K562 (cell line): ENCODE measurements around the gene GOLPH3. TPM values are rescaled to one million over a fixed set of nuclear protein-coding genes. Genes with fewer than 3 reads are reported as not detected.

Source experiments
- ATAC-seq: fragments of 200-7000 bp; cut with Tn5 transposase; 3 replicates; pipeline ENCODE4 v1.9.1; 2020; ENCODE audit warnings: moderate library complexity
- BruUV-seq: library from RNA; stranded (reverse); fragments of 400-500 nt; replicated peaks from 2 replicates; lab custom pipeline; 2021; lab: Mats Ljungman, UMichigan
- CTCF ChIA-PET: fragments of 300-600 bp; formaldehyde crosslinking; extraction: SDS; loops from one replicate; lab custom pipeline; 2021; ENCODE audit warnings: low intra/inter-chr PET ratio; lab: Yijun Ruan, JAX
- POLR2A ChIA-PET: fragments of 300-600, 350-650 bp; sonication (Branson Sonifier 250); formaldehyde crosslinking; extraction: SDS; loops from one replicate; lab custom pipeline; 2021; ENCODE audit warnings: antibody characterized with exemption, inconsistent platforms; lab: Yijun Ruan, JAX
- DNase-seq, 4 experiments: peaks; one replicate each; pipeline versions ENCODE4 v3.0.0 to v3.0.0-alpha.2; 2011 to 2018; ENCODE audit warnings: low spot score in 3 of 4, mixed read lengths in 3 of 4; ENCODE audit errors: extremely low read depth in 1 of 4
- FAIRE-seq: peaks from 2 replicates; lab custom pipeline; 2011; peaks lifted over from hg19 to GRCh38; lab: Jason Lieb, UNC
- H2AFZ ChIP-seq: 2 replicates; pipeline ENCODE4 v1.6.0; 2011; ENCODE audit warnings: low read depth, low read length, control low read depth, inconsistent platforms
- H3K27ac ChIP-seq: fragments of 200-600 bp; 3 replicates; pipeline ENCODE4 v1.8.0; 2011; ENCODE audit warnings: low read depth, mild to moderate bottlenecking, control low read depth, inconsistent platforms, low read length, moderate library complexity, mixed read lengths; ENCODE audit errors: extremely low read depth
- H3K27me3 ChIP-seq, 2 experiments: fragments of 300-600 bp in 1 of 2; 2 replicates in 1 of 2; 3 replicates in 1 of 2; pipeline versions ENCODE4 v1.6.0 to v1.8.0; 2011; ENCODE audit warnings: inconsistent platforms in 2 of 2, low read length in 2 of 2, mild to moderate bottlenecking in 1 of 2, mixed read lengths in 1 of 2, moderate library complexity in 1 of 2; ENCODE audit not compliant: control insufficient read depth in 2 of 2, insufficient read depth in 2 of 2
- H3K36me3 ChIP-seq: fragments of 300-600 bp; 3 replicates; pipeline ENCODE4 v1.8.0; 2011; ENCODE audit warnings: mild to moderate bottlenecking, low read length, inconsistent platforms; ENCODE audit not compliant: control insufficient read depth, insufficient read depth
- H3K4me1 ChIP-seq, 2 experiments: fragments of 200-600 bp in 1 of 2; replicated peaks in 1 of 2; 2 replicates in 1 of 2; 3 replicates in 1 of 2; pipeline versions ENCODE4 v1.5.1 to v1.8.0; 2011; ENCODE audit warnings: inconsistent platforms in 2 of 2, low read length in 2 of 2, mild to moderate bottlenecking in 1 of 2, mixed read lengths in 1 of 2, moderate library complexity in 1 of 2; ENCODE audit not compliant: control insufficient read depth in 2 of 2, insufficient read depth in 2 of 2
- H3K4me2 ChIP-seq: 2 replicates; pipeline ENCODE4 v1.6.1; 2011; ENCODE audit warnings: low read length, control low read depth, inconsistent platforms, mixed read lengths; ENCODE audit not compliant: insufficient read depth
- H3K4me3 ChIP-seq: fragments of 200-600 bp; sonication (generic), shearing (Covaris generic); 2 replicates; pipeline ENCODE4 v1.5.1; 2016; ENCODE audit warnings: control low read depth, inconsistent platforms
- H3K79me2 ChIP-seq: fragments of 200-600 bp; 3 replicates; pipeline ENCODE4 v1.8.0; 2011; ENCODE audit warnings: low read length, inconsistent platforms; ENCODE audit not compliant: control insufficient read depth, insufficient read depth
- H3K9ac ChIP-seq, 2 experiments: 2 replicates each; pipeline versions ENCODE4 v1.6.0 to v1.6.1; 2011; ENCODE audit warnings: low read depth in 2 of 2, low read length in 2 of 2, control low read depth in 1 of 2, inconsistent platforms in 1 of 2, mild to moderate bottlenecking in 1 of 2, mixed read lengths in 1 of 2; ENCODE audit not compliant: insufficient read depth in 1 of 2
- H3K9me1 ChIP-seq: one replicate; pipeline ENCODE4 v1.6.0; 2011; ENCODE audit warnings: inconsistent platforms, mild to moderate bottlenecking, low read length, moderate library complexity; ENCODE audit not compliant: control insufficient read depth, insufficient read depth
- H3K9me3 ChIP-seq: replicated peaks from 2 replicates; pipeline ENCODE4 v1.5.1; 2011; ENCODE audit warnings: low read depth, low read length, inconsistent platforms; ENCODE audit not compliant: control insufficient read depth, insufficient read depth
- H4K20me1 ChIP-seq: replicated peaks from 2 replicates; pipeline ENCODE4 v1.6.1; 2011; ENCODE audit warnings: low read length, inconsistent platforms, mixed read lengths; ENCODE audit not compliant: control insufficient read depth, insufficient read depth
- CC2D1A ChIP-seq: fragments of 450-650 bp; IDR thresholded peaks from 2 replicates; pipeline ENCODE4 v1.6.1; 2017; ENCODE audit warnings: mild to moderate bottlenecking
- CSDE1 ChIP-seq, 2 experiments: fragments of 450-650 bp; IDR thresholded peaks; 2 replicates each; pipeline ENCODE4 v1.6.1; 2016; ENCODE audit warnings: mild to moderate bottlenecking in 1 of 2
- RBM22 ChIP-seq: fragments of 200-400 bp; formaldehyde crosslinking; IDR thresholded peaks from 2 replicates; pipeline ENCODE4 v1.6.1; 2018; ENCODE audit warnings: low read length, low read depth; ENCODE audit not compliant: poor library complexity, severe bottlenecking
- STAT5A ChIP-seq: IDR thresholded peaks from 2 replicates; pipeline ENCODE4 v1.6.1; 2012; ENCODE audit warnings: low read length, inconsistent platforms, borderline replicate concordance
- TARDBP ChIP-seq: fragments of 450-650 bp; IDR thresholded peaks from 2 replicates; pipeline ENCODE4 v1.6.1; 2016
- ZBED1 ChIP-seq: IDR thresholded peaks from 2 replicates; pipeline ENCODE4 v1.6.1; 2014
- ZFPM2 ChIP-seq: fragments of 250-450 bp; sonication (Bioruptor Pico); IDR thresholded peaks from 2 replicates; pipeline ENCODE4 v1.5.1; 2022; ENCODE audit warnings: mild to moderate bottlenecking
- WGBS: fragments of 100-300 bp; shearing (Covaris generic); methylation state at CpG from one replicate; pipeline ENCODE4 v1.1.6; 2016; ENCODE audit warnings: low coverage, mixed read lengths; ENCODE audit not compliant: insufficient coverage; ENCODE audit errors: missing lambda C conversion rate; 5-methylcytosine and 5-hydroxymethylcytosine counted together
- in situ Hi-C: fragments of 300-500 bp; cut with MboI; formaldehyde crosslinking; loops from 4 replicates; pipeline ENCODE4 v1.15.0; 2018; ENCODE audit warnings: inconsistent platforms, mixed read lengths
- intact Hi-C: fragments of 100-400 bp; cut with micrococcal nuclease; formaldehyde crosslinking; loops from 2 replicates; pipeline ENCODE4 v1.14.2; 2022
- polyA plus RNA-seq, 8 experiments: library from polyadenylated mRNA; depleted of rRNA in 4 of 8; stranded (reverse) in 5 of 8; unstranded in 3 of 8; fragments of >200 nt; fragmentation: Nextera tagmentation in 2 of 8; fragmentation: Illumina TruSeq in 1 of 8; extraction: Ambion mirVana in 2 of 8; extraction: Trizol in 1 of 8; gene quantifications; 2 replicates each; pipeline versions ENCODE4 v1.2.1 to v1.2.3, GENCODE V29; 2011 to 2014; ENCODE audit warnings: inconsistent platforms in 1 of 8, missing spikeins in 1 of 8
- total RNA-seq, 7 experiments: library from RNA; depleted of rRNA in 6 of 7; stranded (reverse); fragments of >200 nt in 6 of 7; fragmentation: Illumina TruSeq in 2 of 7; extraction: Trizol in 2 of 7; gene quantifications; 2 replicates each; pipeline versions ENCODE4 v1.2.1 to v1.2.3, GENCODE V29; 2011 to 2021; ENCODE audit warnings: low replicate concordance in 1 of 7
- TF ChIP-seq, protein P1 (sequence below): fragments of 200-400 bp; formaldehyde crosslinking; IDR thresholded peaks from 2 replicates; pipeline ENCODE4 v1.6.1; 2017; ENCODE audit warnings: mild to moderate bottlenecking, low read depth, low read length, moderate library complexity
- TF ChIP-seq, protein P2 (sequence below), 3 experiments: IDR thresholded peaks in 2 of 3; conservative IDR thresholded peaks in 1 of 3; 2 replicates each; pipeline ENCODE4 v1.5.1; 2011 to 2012; ENCODE audit warnings: low read length in 3 of 3, mild to moderate bottlenecking in 3 of 3, control low read depth in 2 of 3, improper control_type of control experiment in 1 of 3, inconsistent platforms in 1 of 3, low read depth in 1 of 3, mixed read lengths in 1 of 3, moderate library complexity in 1 of 3; ENCODE audit not compliant: insufficient read depth in 2 of 3

The GOLPH3 gene
- total and polyA plus RNA-seq, 9 of the 15 experiments (the other 6 are each of a cell fraction or from before 2014, with no cell fraction given), result 18.8 to 94.6 (median 55.1) TPM

DNA sequence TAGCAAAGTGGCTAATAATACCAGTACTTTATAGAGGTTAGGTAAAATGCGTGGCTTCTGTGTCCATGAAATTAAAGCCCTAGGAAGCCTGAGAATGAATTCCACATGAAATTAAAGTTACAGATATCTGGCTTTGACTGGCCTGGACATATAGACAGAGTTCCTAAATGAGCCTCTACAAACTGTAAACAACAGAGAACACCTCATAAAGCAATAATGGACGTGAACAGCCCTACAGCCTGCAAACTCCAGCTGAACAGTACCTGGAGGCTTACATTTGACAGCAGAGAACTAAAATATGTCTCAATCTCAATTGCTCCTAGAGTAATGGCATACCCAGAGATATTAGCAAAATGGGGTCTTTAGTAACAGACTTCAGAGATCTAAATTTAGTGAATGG, 28.7 kb downstream of the GOLPH3 start:
- peaks cover 33% of the 10 kb centered on the region for H4K20me1 ChIP-seq
- TF ChIP-seq RBM22 (no peak), CC2D1A (no peak), CSDE1 (IDR thresholded peaks at IDR 0.05) (no peak), ZFPM2 (CRISPR knock-in tag) (no peak), TARDBP (no peak), STAT5A (no peak), ZBED1 (no peak)
- TF ChIP-seq, protein P1, sequence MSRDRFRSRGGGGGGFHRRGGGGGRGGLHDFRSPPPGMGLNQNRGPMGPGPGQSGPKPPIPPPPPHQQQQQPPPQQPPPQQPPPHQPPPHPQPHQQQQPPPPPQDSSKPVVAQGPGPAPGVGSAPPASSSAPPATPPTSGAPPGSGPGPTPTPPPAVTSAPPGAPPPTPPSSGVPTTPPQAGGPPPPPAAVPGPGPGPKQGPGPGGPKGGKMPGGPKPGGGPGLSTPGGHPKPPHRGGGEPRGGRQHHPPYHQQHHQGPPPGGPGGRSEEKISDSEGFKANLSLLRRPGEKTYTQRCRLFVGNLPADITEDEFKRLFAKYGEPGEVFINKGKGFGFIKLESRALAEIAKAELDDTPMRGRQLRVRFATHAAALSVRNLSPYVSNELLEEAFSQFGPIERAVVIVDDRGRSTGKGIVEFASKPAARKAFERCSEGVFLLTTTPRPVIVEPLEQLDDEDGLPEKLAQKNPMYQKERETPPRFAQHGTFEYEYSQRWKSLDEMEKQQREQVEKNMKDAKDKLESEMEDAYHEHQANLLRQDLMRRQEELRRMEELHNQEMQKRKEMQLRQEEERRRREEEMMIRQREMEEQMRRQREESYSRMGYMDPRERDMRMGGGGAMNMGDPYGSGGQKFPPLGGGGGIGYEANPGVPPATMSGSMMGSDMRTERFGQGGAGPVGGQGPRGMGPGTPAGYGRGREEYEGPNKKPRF, result no peak
- TF ChIP-seq, protein P2, sequence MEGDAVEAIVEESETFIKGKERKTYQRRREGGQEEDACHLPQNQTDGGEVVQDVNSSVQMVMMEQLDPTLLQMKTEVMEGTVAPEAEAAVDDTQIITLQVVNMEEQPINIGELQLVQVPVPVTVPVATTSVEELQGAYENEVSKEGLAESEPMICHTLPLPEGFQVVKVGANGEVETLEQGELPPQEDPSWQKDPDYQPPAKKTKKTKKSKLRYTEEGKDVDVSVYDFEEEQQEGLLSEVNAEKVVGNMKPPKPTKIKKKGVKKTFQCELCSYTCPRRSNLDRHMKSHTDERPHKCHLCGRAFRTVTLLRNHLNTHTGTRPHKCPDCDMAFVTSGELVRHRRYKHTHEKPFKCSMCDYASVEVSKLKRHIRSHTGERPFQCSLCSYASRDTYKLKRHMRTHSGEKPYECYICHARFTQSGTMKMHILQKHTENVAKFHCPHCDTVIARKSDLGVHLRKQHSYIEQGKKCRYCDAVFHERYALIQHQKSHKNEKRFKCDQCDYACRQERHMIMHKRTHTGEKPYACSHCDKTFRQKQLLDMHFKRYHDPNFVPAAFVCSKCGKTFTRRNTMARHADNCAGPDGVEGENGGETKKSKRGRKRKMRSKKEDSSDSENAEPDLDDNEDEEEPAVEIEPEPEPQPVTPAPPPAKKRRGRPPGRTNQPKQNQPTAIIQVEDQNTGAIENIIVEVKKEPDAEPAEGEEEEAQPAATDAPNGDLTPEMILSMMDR (IDR thresholded peaks at IDR 0.05 in 2 of 3, conservative IDR thresholded peaks at IDR 0.05 in 1 of 3; ENCODE audit: insufficient read depth in 2 of 3, low read depth in 1 of 3, low read length in 3 of 3), result no peak
- peaks cover 80% of the 10 kb centered on the region for H3K79me2 ChIP-seq
- DNase-seq (no peak), ATAC-seq (0 out of 3 replicates have a peak, but pooled peaks have one; percentile 15), FAIRE-seq (no peak)
- no peak overlapping the region for H2AFZ ChIP-seq
- peaks cover 54% of the 10 kb centered on the region for H3K36me3 ChIP-seq
- POLR2A ChIA-PET, result interaction anchor here (0.7 to 1.6 kb wide), 5 partner anchors 10 to 44 kb away, joined by 3 to 4 read pairs (median 3); no protein-coding TSS in a partner anchor
- BruUV-seq, result no TSS peak
- H3K4me1 ChIP-seq, result peaks cover 0 to 4% of the 10 kb centered on the region in 2 experiments; a peak in 3 of 5 replicates
- H3K4me2 ChIP-seq, result no peak overlapping the region
- H3K27ac ChIP-seq, result no peak overlapping the region
- H3K9ac ChIP-seq, result no peak overlapping the region
- H3K27me3 ChIP-seq, result no peaks in the 10 kb centered on the region
- peaks cover 3% of the 10 kb centered on the region for H3K9me1 ChIP-seq
- CTCF ChIA-PET, result no interaction called here
- no peaks in the 10 kb centered on the region for H3K9me3 ChIP-seq
- intact Hi-C loops, result no loop called here
- in situ Hi-C loops, result no loop called here
- no peak overlapping the region for H3K4me3 ChIP-seq
- 83% methylated on average over 2 of the region's 2 CpGs for WGBS
